Astrocyte (in vitro differentiated cells and primary cell): ENCODE results near the gene C5orf15.

Experiments
- EZH2 ChIP-seq: IDR thresholded peaks from 2 replicates; pipeline ENCODE4 v1.6.1; 2012; ENCODE audit warnings: mild to moderate bottlenecking, low read length, inconsistent platforms; ENCODE audit not compliant: insufficient read depth
- TF ChIP-seq, protein P1 (sequence below): IDR thresholded peaks from 2 replicates; pipeline ENCODE4 v1.5.1; 2011; ENCODE audit warnings: low read depth, mild to moderate bottlenecking, inconsistent platforms, low read length, moderate library complexity; ENCODE audit not compliant: insufficient read depth

DNA sequence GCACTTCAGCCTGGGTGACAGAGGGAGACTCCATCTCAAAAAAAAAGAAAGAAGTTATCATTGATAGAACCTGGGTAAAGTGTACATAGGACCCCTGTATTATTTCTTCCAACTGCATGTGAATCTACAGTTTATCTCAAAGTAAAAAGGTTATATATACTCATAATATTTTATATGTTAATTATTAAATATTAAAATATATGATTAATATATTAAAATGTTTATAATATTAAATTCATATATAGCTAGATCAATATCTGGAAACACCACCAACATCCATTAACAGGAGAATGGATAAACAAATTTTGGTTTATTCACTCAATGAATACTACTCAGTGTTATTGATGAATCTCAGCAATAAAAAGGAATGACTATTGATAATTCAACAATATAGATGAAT, 19.7 kb downstream of the C5orf15 start:
- TF ChIP-seq, protein P1, sequence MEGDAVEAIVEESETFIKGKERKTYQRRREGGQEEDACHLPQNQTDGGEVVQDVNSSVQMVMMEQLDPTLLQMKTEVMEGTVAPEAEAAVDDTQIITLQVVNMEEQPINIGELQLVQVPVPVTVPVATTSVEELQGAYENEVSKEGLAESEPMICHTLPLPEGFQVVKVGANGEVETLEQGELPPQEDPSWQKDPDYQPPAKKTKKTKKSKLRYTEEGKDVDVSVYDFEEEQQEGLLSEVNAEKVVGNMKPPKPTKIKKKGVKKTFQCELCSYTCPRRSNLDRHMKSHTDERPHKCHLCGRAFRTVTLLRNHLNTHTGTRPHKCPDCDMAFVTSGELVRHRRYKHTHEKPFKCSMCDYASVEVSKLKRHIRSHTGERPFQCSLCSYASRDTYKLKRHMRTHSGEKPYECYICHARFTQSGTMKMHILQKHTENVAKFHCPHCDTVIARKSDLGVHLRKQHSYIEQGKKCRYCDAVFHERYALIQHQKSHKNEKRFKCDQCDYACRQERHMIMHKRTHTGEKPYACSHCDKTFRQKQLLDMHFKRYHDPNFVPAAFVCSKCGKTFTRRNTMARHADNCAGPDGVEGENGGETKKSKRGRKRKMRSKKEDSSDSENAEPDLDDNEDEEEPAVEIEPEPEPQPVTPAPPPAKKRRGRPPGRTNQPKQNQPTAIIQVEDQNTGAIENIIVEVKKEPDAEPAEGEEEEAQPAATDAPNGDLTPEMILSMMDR: no peak
- no peak for TF ChIP-seq EZH2
